ENCODE data around the gene RAB28. TPM values are rescaled to one million over a fixed set of nuclear protein-coding genes. Genes with fewer than 3 reads are reported as not detected.
A peak's percentile ranks its signal among the peaks of the same experiment; 100 is the strongest.

The RAB28 gene
- total RNA-seq, 2 donors from 2014 or later, result 10.9 to 14.5 TPM

DNA sequence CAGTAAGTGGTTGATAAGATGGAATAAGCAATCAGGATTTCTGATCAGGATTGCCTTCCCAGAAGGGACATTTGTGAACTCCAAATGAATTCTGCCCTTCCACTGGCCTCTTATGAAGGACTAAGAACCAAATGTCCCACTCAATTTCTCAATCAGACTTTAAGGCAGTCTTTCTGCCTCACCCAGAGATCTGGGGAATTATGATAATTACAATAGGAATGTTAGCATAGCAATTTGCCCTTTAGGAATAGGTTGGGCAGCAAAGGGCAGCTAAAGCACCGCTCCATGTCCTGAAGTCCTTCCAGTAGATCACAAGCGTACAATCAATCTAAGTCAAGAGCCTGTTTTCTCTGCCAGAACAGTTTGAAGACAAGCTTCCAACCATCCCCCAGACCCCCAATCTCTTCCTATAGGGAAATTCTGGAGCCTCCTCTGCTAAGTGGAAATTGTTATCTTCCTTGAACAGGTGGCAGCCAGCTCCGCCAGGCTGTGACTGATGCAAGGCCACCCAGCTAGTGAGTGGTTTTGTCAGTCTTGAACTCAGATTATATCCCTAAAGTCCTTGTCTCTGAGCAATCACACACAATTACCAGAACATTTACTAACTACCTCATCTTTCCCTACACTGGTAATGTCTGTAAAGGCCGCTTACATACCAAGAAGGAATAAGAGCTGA lies 41.6 kb upstream of the RAB28 start:
- TF ChIP-seq, protein P1, sequence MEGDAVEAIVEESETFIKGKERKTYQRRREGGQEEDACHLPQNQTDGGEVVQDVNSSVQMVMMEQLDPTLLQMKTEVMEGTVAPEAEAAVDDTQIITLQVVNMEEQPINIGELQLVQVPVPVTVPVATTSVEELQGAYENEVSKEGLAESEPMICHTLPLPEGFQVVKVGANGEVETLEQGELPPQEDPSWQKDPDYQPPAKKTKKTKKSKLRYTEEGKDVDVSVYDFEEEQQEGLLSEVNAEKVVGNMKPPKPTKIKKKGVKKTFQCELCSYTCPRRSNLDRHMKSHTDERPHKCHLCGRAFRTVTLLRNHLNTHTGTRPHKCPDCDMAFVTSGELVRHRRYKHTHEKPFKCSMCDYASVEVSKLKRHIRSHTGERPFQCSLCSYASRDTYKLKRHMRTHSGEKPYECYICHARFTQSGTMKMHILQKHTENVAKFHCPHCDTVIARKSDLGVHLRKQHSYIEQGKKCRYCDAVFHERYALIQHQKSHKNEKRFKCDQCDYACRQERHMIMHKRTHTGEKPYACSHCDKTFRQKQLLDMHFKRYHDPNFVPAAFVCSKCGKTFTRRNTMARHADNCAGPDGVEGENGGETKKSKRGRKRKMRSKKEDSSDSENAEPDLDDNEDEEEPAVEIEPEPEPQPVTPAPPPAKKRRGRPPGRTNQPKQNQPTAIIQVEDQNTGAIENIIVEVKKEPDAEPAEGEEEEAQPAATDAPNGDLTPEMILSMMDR (IDR thresholded peaks at IDR 0.05), result no peak
- no peak for TF ChIP-seq POLR2A (IDR thresholded peaks at IDR 0.05)
- WGBS, 2 donors, result 60 to 65% methylated on average over 4 of the region's 4 CpGs
- intact Hi-C loops (cut with DNase I), result no loop called here

GRCh38 chr4:13524504-13525243 lies 40.5 kb upstream of the RAB28 start:
- peak in 1 of 4 donors; percentile 19 for DNase-seq
- Histone ChIP-seq H3K4me3 (no peak overlapping the region), H3K4me1 (peaks cover 26% of the 10 kb centered on the region), H3K36me3 (replicated peaks in 1 of 2; ENCODE audit: insufficient read depth in 1 of 2, low read depth in 2 of 2) (no peaks in the 10 kb centered on the region), H3K27ac (no peak overlapping the region), H3K9me3 (peaks cover 0 to 14% (median 0%) of the 10 kb centered on the region in 3 donors), H3K27me3 (peaks cover 0 to 54% of the 10 kb centered on the region in 2 donors)
- intact Hi-C loops (cut with DNase I), result no loop called here
- ATAC-seq, result no peak
- TF ChIP-seq, protein P1 (IDR thresholded peaks at IDR 0.05), result no peak
- no peak for TF ChIP-seq POLR2A (IDR thresholded peaks at IDR 0.05)
- WGBS, 2 donors, result 9 to 11% methylated on average over 25 to 36 of the region's 36 CpGs

More for the DNA sequence above, 41.6 kb upstream of the RAB28 start:
- ATAC-seq (peak; percentile 18), DNase-seq (no peak)
- Histone ChIP-seq H3K36me3 (replicated peaks in 1 of 2; ENCODE audit: insufficient read depth in 1 of 2, low read depth in 2 of 2) (no peaks in the 10 kb centered on the region), H3K4me1 (peaks cover 26% of the 10 kb centered on the region), H3K4me3 (no peak overlapping the region), H3K27me3 (peaks cover 0 to 61% of the 10 kb centered on the region in 2 donors), H3K27ac (no peak overlapping the region), H3K9me3 (peaks cover 0 to 14% (median 0%) of the 10 kb centered on the region in 3 donors)

- no peak for ATAC-seq
- peaks cover 0 to 14% (median 0%) of the 10 kb centered on the region in 3 donors for H3K9me3 ChIP-seq
- intact Hi-C loops (cut with DNase I), result no loop called here
- no peak overlapping the region for H3K4me3 ChIP-seq
- H3K27ac ChIP-seq, result no peak overlapping the region
- peaks cover 0 to 46% of the 10 kb centered on the region in 2 donors for H3K27me3 ChIP-seq
- H3K36me3 ChIP-seq (replicated peaks in 1 of 2; ENCODE audit: insufficient read depth in 1 of 2, low read depth in 2 of 2), result no peaks in the 10 kb centered on the region
- no peak for TF ChIP-seq POLR2A (IDR thresholded peaks at IDR 0.05)
- TF ChIP-seq, protein P1 (IDR thresholded peaks at IDR 0.05), result no peak
- 8 to 12% methylated on average over 47 to 59 of the region's 59 CpGs for WGBS, 2 donors
- no peak for DNase-seq
- H3K4me1 ChIP-seq, result peaks cover 20% of the 10 kb centered on the region
Observed at GRCh38 chr4:13523591-13524503, 39.7 kb upstream of the RAB28 start.

DNA sequence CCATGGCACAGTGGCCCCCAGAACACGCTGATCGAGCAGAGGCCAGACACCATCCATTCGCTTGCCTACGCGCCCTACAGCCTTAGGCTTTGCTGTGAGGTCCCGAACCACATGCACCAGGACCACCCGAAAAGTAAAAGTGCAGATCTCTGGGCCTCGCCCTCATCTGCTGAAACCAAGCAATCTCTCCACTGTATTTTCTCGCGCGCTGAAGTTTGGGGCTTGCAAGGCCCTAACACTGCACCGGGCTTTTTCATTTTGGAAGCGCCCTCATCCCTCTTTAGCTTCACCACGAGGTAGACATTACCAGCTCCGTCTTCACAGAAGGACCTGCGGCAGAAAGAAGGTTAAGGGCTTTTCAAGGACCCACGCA lies 39.0 kb upstream of the RAB28 start:
- intact Hi-C loops (cut with DNase I), result no loop called here
- DNase-seq (no peak), ATAC-seq (no peak)
- Histone ChIP-seq H3K27ac (no peak overlapping the region), H3K9me3 (peaks cover 0 to 14% (median 0%) of the 10 kb centered on the region in 3 donors), H3K27me3 (peaks cover 0 to 40% of the 10 kb centered on the region in 2 donors), H3K4me1 (peaks cover 12% of the 10 kb centered on the region), H3K4me3 (no peak overlapping the region), H3K36me3 (replicated peaks in 1 of 2; ENCODE audit: insufficient read depth in 1 of 2, low read depth in 2 of 2) (no peaks in the 10 kb centered on the region)
- 6 to 9% methylated on average over 9 to 17 of the region's 17 CpGs for WGBS, 2 donors
- TF ChIP-seq POLR2A (IDR thresholded peaks at IDR 0.05), result no peak
- TF ChIP-seq, protein P1 (IDR thresholded peaks at IDR 0.05), result no peak
